ENCODE results near the gene EGFR. TPM values are rescaled to one million over a fixed set of nuclear protein-coding genes. Genes with fewer than 3 reads are reported as not detected.

EGFR gene
- total RNA-seq, 1 donor from 2014 or later = 45.7 TPM

GRCh38 chr7:55212838-55213237 lies 194.0 kb downstream of the EGFR start:
- DNase-seq = no peak

GRCh38 chr7:55214707-55215106 lies 195.9 kb downstream of the EGFR start:
- DNase-seq = no peak

DNA sequence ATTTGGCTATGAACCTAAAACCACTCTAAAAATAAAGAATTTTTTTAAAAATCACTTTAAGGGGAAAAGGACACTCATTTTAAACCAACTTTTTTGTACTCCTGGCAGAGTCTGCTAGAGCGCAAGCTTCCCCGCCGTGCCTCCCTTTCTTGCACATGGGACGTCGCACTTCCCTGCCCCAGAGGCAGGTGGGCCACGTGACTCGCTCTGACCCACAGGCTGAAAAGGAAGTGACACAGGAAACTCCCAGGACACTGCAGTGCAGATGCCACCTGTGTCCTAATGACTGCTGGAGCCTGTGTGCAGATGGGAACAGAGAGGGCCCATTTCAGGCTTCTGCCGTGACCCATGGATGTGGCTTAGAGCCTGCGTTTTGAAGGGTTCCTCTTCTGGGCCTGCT lies 204.2 kb downstream of the EGFR start:
- DNase-seq = no peak

DNA sequence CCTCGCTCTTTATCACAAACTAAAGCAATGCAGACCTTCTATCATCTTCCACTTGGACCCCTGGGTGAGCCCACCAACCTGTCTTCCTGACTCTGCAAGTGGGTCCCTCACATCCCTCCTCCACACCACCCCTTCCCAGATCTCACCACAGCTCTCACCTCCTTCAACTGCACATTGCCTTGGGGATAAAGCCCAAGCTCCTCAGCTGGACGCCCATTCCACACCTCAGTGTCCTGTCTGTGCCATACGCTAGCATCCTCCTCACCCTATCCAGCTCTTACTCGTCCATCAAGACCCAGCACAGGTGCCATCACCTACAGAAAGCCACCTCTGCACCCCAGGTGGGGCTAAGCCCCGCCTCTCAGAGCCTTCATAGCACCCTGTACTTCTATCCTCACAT lies 205.3 kb downstream of the EGFR start:
- no peak for DNase-seq

GRCh38 chr7:55224810-55225209 lies 206.0 kb downstream of the EGFR start:
- no peak for DNase-seq

- DNase-seq = no peak
Measured at GRCh38 chr7:55230014-55230413, 211.2 kb downstream of the EGFR start.

- no peak for DNase-seq
Measured at GRCh38 chr7:55231736-55232280, 213.0 kb downstream of the EGFR start.

DNA sequence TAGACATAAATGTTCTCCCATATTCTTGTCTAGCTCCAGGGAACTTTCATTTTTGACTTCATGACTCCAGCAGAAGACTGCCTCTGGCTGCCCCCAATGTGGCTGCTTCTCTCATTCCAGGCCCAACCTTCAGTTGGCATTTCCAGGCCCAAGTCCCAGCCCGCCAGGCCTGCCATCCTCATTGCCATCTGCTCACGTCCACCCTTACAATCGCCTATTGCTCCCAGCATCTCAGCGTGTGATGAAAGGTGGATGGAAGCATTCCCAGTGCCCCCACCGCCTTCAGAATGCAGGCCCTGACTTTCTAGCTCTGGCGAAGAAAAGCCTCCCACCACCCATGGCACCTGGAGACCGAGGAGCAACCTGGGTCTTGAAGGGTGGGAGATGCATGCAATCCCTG lies 214.2 kb downstream of the EGFR start:
- DNase-seq = no peak

DNA sequence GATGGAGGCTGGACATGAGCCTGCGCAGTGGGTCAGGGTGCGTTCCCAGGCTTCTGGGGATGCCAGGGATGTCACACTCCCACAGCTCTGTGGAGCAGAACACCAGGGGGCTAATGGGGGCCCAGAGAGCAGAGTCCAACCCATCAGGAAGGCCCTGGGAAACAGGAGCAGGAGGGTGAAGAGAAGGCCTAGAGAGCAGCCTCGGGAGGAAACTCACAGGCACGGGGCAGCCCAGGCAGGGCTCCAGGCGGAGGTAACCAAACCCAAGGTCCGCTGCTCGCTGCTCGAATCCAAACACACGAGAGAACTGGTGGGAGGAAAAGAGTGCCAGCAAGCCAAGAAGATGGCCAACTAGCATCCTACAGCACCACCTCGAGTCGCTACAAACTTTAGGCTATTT lies 215.6 kb downstream of the EGFR start:
- DNase-seq = no peak

GRCh38 chr7:55235115-55235514 lies 216.3 kb downstream of the EGFR start:
- no peak for DNase-seq

- DNase-seq = no peak
Measured at GRCh38 chr7:55235801-55236200, 217.0 kb downstream of the EGFR start.

- no peak for DNase-seq
Measured at GRCh38 chr7:55236476-55236875, 217.7 kb downstream of the EGFR start.

GRCh38 chr7:55237156-55237893 lies 218.5 kb downstream of the EGFR start:
- no peak for DNase-seq

GRCh38 chr7:55239406-55239805 lies 220.6 kb downstream of the EGFR start:
- DNase-seq = no peak

DNA sequence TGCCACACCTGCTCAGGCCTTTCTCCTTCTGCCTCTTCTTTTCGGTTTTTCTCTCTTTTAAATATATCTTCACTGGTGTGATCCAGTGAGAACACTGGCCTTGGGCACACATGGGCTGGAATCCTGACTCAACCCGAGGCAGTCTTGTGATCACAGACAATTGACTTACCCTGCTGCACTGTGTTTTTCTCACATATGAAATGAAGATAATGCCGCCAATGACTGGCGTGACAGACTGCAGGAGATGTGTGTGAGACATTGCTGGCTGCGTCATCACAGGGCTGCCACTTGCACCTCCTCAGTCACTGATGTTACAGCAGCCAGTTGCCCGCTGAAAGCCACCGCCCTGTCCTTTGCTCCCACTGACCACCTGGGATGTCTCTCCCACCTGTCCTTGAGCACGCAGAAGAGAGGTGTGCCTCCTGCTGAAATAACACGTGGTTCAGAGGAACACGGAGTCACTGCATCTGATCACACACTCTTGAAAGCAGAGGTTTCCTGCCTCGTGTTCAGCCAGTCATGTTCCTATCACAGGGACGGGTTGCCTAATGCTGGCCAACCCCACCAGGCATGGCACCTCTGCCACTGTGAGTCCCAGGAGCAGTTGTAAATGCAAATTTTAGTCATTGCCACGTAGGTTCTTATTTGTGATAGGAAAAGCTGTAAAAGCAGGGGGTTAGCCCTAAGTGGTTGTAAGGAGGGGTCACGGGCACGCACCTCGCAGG lies 221.8 kb downstream of the EGFR start:
- no peak for DNase-seq

DNA sequence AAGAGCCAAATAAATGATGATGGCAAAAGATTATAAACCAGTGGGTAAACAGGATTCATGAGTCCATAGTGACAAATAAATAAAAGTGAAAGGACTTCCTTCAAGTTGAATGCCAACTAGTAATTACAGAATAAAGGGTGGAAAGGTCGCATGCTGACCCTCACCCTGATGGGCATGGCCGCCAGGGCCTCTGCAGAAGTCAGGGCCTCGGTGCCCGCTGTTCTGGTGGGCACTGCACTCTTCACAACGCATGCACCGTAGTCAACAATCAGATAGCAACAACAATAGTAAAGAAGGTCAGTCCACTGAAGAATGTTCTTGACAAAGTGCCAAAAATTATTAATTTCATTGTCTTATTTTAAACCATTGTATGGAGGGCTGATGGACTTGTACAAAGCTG lies 223.1 kb downstream of the EGFR start:
- no peak for DNase-seq

- no peak for DNase-seq
Measured at GRCh38 chr7:55242613-55243012, 223.8 kb downstream of the EGFR start.

- DNase-seq = no peak
Measured at GRCh38 chr7:55244006-55244745, 225.4 kb downstream of the EGFR start.

DNA sequence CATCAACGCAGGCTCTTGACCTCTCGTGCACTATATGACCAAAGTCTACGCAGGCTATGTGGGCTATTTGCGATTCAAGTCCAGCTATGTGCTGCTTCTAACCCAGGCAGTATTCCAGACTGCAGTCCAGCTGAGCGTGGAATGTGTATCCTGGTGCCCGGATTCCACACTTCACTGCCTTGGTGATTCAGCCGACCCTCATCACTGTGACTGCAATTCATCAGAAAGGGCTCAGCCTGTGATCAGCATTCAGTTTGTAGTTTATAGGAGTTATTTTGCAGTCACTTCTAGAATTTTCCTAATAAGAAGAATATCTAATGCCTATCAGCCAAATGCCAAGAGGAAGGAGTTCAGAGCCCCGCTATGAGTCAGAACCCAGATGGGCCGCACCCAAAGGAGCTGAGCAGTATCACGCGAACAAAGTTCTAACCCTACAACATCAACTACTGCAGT lies 226.5 kb downstream of the EGFR start:
- DNase-seq = no peak

- DNase-seq = no peak
Measured at GRCh38 chr7:55246171-55246570, 227.4 kb downstream of the EGFR start.

GRCh38 chr7:55247428-55247827 lies 228.6 kb downstream of the EGFR start:
- no peak for DNase-seq

DNA sequence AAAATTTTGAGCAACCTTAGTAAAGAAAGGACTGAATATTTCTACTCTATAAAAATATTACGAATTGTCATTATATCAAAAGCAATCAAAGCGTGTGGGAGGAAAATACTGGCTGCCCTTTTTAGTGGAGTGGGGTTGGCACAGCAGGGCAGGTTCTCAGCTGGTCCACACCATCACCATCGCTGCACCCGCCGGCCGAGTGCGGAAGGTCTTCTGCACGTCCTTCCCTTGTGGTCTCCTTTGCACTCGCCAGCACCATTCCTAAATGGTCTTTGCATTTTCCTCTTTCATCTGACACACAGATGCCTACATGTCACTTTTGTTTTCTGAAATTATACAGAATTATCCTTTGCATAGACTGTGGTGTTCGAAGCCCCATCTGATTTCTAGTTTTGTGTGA lies 229.7 kb downstream of the EGFR start:
- DNase-seq = no peak

- DNase-seq = no peak
Measured at GRCh38 chr7:55249332-55249731, 230.5 kb downstream of the EGFR start.
